OCI-LY3 (cell line): ENCODE results near the gene CCNA1.

Source experiments
- H2AFZ ChIP-seq: fragments of 200-600, 300-600 bp; shearing (Covaris generic); 2 replicates; pipeline ENCODE4 v1.6.0; 2014; ENCODE audit warnings: antibody characterized with exemption, low read depth, low read length
- H3K27ac ChIP-seq: fragments of 200-600, 300-600 bp; sonication (generic); 2 replicates; pipeline ENCODE4 v1.5.1; 2014; ENCODE audit warnings: mild to moderate bottlenecking, low read length, moderate library complexity, mixed read lengths
- H3K27me3 ChIP-seq: fragments of 200-600, 300-600 bp; sonication (generic); 2 replicates; pipeline ENCODE4 v1.6.1; 2014; ENCODE audit warnings: low read depth, low read length, mixed read lengths
- H3K36me3 ChIP-seq: fragments of 200-600, 300-600 bp; sonication (generic); replicated peaks from 2 replicates; pipeline ENCODE3; 2014; ENCODE audit warnings: low read depth, low read length, mixed read lengths
- H3K4me1 ChIP-seq: fragments of 300-600, 200-600 bp; sonication (generic); 2 replicates; pipeline ENCODE4 v1.6.1; 2014; ENCODE audit warnings: low read length, mixed read lengths
- H3K4me2 ChIP-seq: fragments of 200-600, 300-600 bp; sonication (generic); 2 replicates; pipeline ENCODE4 v1.6.1; 2014; ENCODE audit warnings: low read length, mixed read lengths
- H3K4me3 ChIP-seq: fragments of 300-600, 200-600 bp; sonication (generic); 2 replicates; pipeline ENCODE4 v1.5.1; 2014; ENCODE audit warnings: antibody characterized with exemption, mild to moderate bottlenecking, low read length, moderate library complexity
- H3K79me2 ChIP-seq: fragments of 300-600, 200-600 bp; shearing (Covaris generic); 2 replicates; pipeline ENCODE4 v1.6.1; 2014; ENCODE audit warnings: mild to moderate bottlenecking, low read length, mixed read lengths
- H3K9ac ChIP-seq: fragments of 300-600, 200-600 bp; shearing (Covaris generic); 2 replicates; pipeline ENCODE4 v1.6.0; 2014; ENCODE audit warnings: mild to moderate bottlenecking, low read length, moderate library complexity
- H3K9me3 ChIP-seq: fragments of 200-600, 300-600 bp; shearing (Covaris generic); 2 replicates; pipeline ENCODE4 v1.6.1; 2014; ENCODE audit warnings: low read length, mixed read lengths; ENCODE audit not compliant: insufficient read depth
- H4K20me1 ChIP-seq: fragments of 200-600, 300-600 bp; sonication (generic); 2 replicates; pipeline ENCODE4 v1.6.1; 2016; ENCODE audit warnings: low read length, mixed read lengths; ENCODE audit not compliant: insufficient read depth
- CTCF ChIP-seq: fragments of 200-600, 300-600 bp; sonication (generic); IDR thresholded peaks from 2 replicates; pipeline ENCODE4 v1.5.1; 2014; ENCODE audit warnings: antibody characterized with exemption, low read length, low read depth
- EZH2phosphoT487 ChIP-seq: fragments of 200-600 bp; shearing (Covaris generic); IDR thresholded peaks from 2 replicates; pipeline ENCODE4 v1.6.1; 2018; ENCODE audit warnings: antibody characterized with exemption, mixed run types, low read depth

CCNA1 gene

GRCh38 chr13:36432106-36432544 lies at the start of gene CCNA1:
Gene CCNA1 (plus strand): TSS chr13:36432495. CDS start chr13:36433057, 562 bp downstream.
- Histone ChIP-seq H3K79me2 (no peaks in the 10 kb centered on the region), H3K4me1 (no peaks in the 10 kb centered on the region), H3K27ac (no peak within 1 kb of the TSS), H4K20me1 (no peaks in the 10 kb centered on the region), H3K27me3 (no peaks in the 10 kb centered on the region), H3K36me3 (no peaks in the 10 kb centered on the region), H3K4me2 (no peak within 1 kb of the TSS), H3K9ac (no peak within 1 kb of the TSS), H2AFZ (no peak within 1 kb of the TSS), H3K9me3 (no peaks in the 10 kb centered on the region), H3K4me3 (no peak within 1 kb of the TSS)
- no peak for TF ChIP-seq CTCF
- TF ChIP-seq EZH2phosphoT487 = no peak

GRCh38 chr13:36385489-36385888 lies 46.8 kb upstream of the CCNA1 start:
- Histone ChIP-seq H3K9me3 (0 out of 2 replicates have a peak, but pooled peaks cover 9% of the 10 kb centered on the region), H3K4me3 (no peak overlapping the region), H3K4me1 (peaks cover 6% of the 10 kb centered on the region), H3K9ac (no peak overlapping the region), H2AFZ (no peak overlapping the region), H3K27me3 (no peaks in the 10 kb centered on the region), H3K79me2 (no peaks in the 10 kb centered on the region), H3K4me2 (no peak overlapping the region), H4K20me1 (no peaks in the 10 kb centered on the region), H3K36me3 (no peaks in the 10 kb centered on the region), H3K27ac (no peak overlapping the region)
- no peak for TF ChIP-seq CTCF
- no peak for TF ChIP-seq EZH2phosphoT487

GRCh38 chr13:36395280-36395679 lies 37.0 kb upstream of the CCNA1 start:
- Histone ChIP-seq H3K9ac (no peak overlapping the region), H3K4me2 (no peak overlapping the region), H4K20me1 (no peaks in the 10 kb centered on the region), H3K27ac (no peak overlapping the region), H3K27me3 (no peaks in the 10 kb centered on the region), H3K36me3 (no peaks in the 10 kb centered on the region), H3K4me1 (peaks cover 4% of the 10 kb centered on the region), H3K79me2 (no peaks in the 10 kb centered on the region), H2AFZ (no peak overlapping the region), H3K4me3 (no peak overlapping the region), H3K9me3 (no peaks in the 10 kb centered on the region)
- TF ChIP-seq CTCF = peak; percentile 83
- TF ChIP-seq EZH2phosphoT487 = no peak

GRCh38 chr13:36405151-36405550 lies 27.1 kb upstream of the CCNA1 start:
- H3K36me3 ChIP-seq = no peaks in the 10 kb centered on the region
- H3K79me2 ChIP-seq = no peaks in the 10 kb centered on the region
- no peaks in the 10 kb centered on the region for H3K4me1 ChIP-seq
- no peaks in the 10 kb centered on the region for H3K27me3 ChIP-seq
- H3K27ac ChIP-seq = no peak overlapping the region
- H3K9ac ChIP-seq = no peak overlapping the region
- no peak overlapping the region for H3K4me3 ChIP-seq
- H3K4me2 ChIP-seq = no peak overlapping the region
- no peak overlapping the region for H2AFZ ChIP-seq
- H4K20me1 ChIP-seq = no peaks in the 10 kb centered on the region
- no peaks in the 10 kb centered on the region for H3K9me3 ChIP-seq
- TF ChIP-seq EZH2phosphoT487 (no peak), CTCF (no peak)
